ENCODE data around the gene OR51G2. TPM values are rescaled to one million over a fixed set of nuclear protein-coding genes. Genes with fewer than 3 reads are reported as not detected.

OR51G2 gene
- total and polyA plus RNA-seq, 12 donors = not detected

DNA sequence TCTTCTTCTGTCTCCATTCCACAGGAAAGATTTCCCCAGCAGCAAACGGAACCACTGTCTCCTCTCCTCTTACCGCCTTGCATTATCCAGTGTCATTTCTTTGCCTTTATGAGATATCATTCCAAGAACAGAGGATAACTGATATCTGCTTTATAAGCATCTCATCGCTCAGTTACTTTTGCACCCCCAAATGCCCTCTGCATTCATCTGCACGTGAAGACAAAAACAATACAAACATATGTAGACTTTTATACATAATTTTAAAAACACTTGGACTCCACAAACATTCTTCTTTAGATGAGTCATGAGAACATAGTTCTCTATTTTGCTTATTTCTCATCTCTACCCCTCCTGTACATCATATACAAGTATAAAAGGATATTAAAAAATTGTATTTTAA, 38.0 kb downstream of the OR51G2 start:
- no peaks in the 10 kb centered on the region for H3K9me3 ChIP-seq (replicated peaks in 1 of 3)
- intact Hi-C loops (cut with DNase I) = no loop called here
- 65 to 72% (median 67%) methylated on average over 4 of the region's 4 CpGs for WGBS, 4 donors

DNA sequence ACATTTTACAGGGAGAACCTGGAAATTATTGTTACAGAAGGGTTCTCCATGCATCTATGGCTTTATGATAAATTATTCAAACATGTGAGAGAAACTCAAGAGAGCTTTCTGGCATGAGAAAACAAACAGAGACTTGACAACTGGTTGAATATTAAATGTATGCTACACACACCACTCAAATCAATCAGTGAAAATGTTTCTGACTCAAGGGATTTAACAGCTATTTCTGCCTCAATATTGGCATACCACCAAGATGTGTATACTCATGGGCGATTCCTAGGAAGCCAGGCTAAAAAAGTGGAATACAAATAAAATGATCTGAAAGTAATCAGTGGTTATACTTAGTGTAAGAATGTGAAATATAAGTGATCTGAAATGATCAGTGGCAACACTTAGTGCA, 53.3 kb downstream of the OR51G2 start:
- H3K9me3 ChIP-seq (replicated peaks in 1 of 3) = no peaks in the 10 kb centered on the region
- no peaks in the 10 kb centered on the region for H3K4me1 ChIP-seq (replicated peaks in 1 of 2)
- H3K27me3 ChIP-seq = no peaks in the 10 kb centered on the region
- DNase-seq = no peak
- 42 to 54% (median 45%) methylated on average over 1 of the region's 1 CpG for WGBS, 4 donors
- no peaks in the 10 kb centered on the region for H3K36me3 ChIP-seq (replicated peaks in 1 of 2)
- H3K4me3 ChIP-seq = no peak overlapping the region
- intact Hi-C loops (cut with DNase I) = no loop called here
- TF ChIP-seq CTCF (IDR thresholded peaks at IDR 0.05) (no peak), POLR2A (IDR thresholded peaks at IDR 0.05) (no peak)
- H3K27ac ChIP-seq = no peak overlapping the region

More for the DNA sequence above, 38.0 kb downstream of the OR51G2 start:
- Histone ChIP-seq H3K27me3 (no peaks in the 10 kb centered on the region), H3K4me3 (no peak overlapping the region), H3K36me3 (replicated peaks in 1 of 2) (no peaks in the 10 kb centered on the region), H3K4me1 (replicated peaks in 1 of 2) (no peaks in the 10 kb centered on the region), H3K27ac (no peak overlapping the region)
- TF ChIP-seq CTCF (IDR thresholded peaks at IDR 0.05) = no peak
- TF ChIP-seq POLR2A (IDR thresholded peaks at IDR 0.05) = no peak
- no peak for DNase-seq

- 76 to 79% (median 77%) methylated on average over 4 of the region's 4 CpGs for WGBS, 4 donors
- Histone ChIP-seq H3K9me3 (replicated peaks in 1 of 3) (no peaks in the 10 kb centered on the region), H3K27me3 (no peaks in the 10 kb centered on the region), H3K4me1 (replicated peaks in 1 of 2) (no peaks in the 10 kb centered on the region), H3K27ac (no peak overlapping the region), H3K36me3 (replicated peaks in 1 of 2) (no peaks in the 10 kb centered on the region), H3K4me3 (no peak overlapping the region)
- DNase-seq = no peak
- intact Hi-C loops (cut with DNase I) = no loop called here
- TF ChIP-seq POLR2A (IDR thresholded peaks at IDR 0.05) (no peak), CTCF (IDR thresholded peaks at IDR 0.05) (no peak)
Observed at GRCh38 chr11:4863876-4864275, 55.3 kb downstream of the OR51G2 start.

Other genes with a start within 250 kb of the OR51G2 start
- gene OR51E2, start 221.5 kb downstream of the OR51G2 start, total RNA-seq = not detected
- gene OR51E2, start 221.5 kb downstream of the OR51G2 start, polyA plus RNA-seq = under 1 TPM in 1 of 3 donors, not detected in 2; 0.10 TPM
- gene MMP26, start 214.6 kb downstream of the OR51G2 start, total RNA-seq = not detected
- not detected for gene MMP26, start 214.6 kb downstream of the OR51G2 start, polyA plus RNA-seq
- not detected for gene OR51F1, start 149.4 kb downstream of the OR51G2 start, total RNA-seq
- not detected for gene OR51F1, start 149.4 kb downstream of the OR51G2 start, polyA plus RNA-seq
- gene OR52R1, start 115.0 kb downstream of the OR51G2 start, total RNA-seq = not detected
- not detected for gene OR52R1, start 115.0 kb downstream of the OR51G2 start, polyA plus RNA-seq
- not detected for gene OR51F2, start 98.0 kb downstream of the OR51G2 start, total RNA-seq
- not detected for gene OR51F2, start 98.0 kb downstream of the OR51G2 start, polyA plus RNA-seq
- gene OR51S1, start 70.1 kb downstream of the OR51G2 start, total RNA-seq = not detected
- not detected for gene OR51S1, start 70.1 kb downstream of the OR51G2 start, polyA plus RNA-seq
- gene OR51T1, start 37.5 kb downstream of the OR51G2 start, total RNA-seq = not detected
- not detected for gene OR51T1, start 37.5 kb downstream of the OR51G2 start, polyA plus RNA-seq
- gene OR51A7, start 15.6 kb downstream of the OR51G2 start, total RNA-seq = not detected
- gene OR51A7, start 15.6 kb downstream of the OR51G2 start, polyA plus RNA-seq = not detected
- gene OR51G1, start 5.0 kb upstream of the OR51G2 start, total RNA-seq = not detected
- gene OR51G1, start 5.0 kb upstream of the OR51G2 start, polyA plus RNA-seq = not detected
- gene OR51A4, start 28.3 kb upstream of the OR51G2 start, total RNA-seq = not detected
- gene OR51A4, start 28.3 kb upstream of the OR51G2 start, polyA plus RNA-seq = not detected
- not detected for gene OR51A2, start 36.4 kb upstream of the OR51G2 start, total RNA-seq
- gene OR51A2, start 36.4 kb upstream of the OR51G2 start, polyA plus RNA-seq = not detected
- not detected for gene OR51L1, start 75.5 kb upstream of the OR51G2 start, total RNA-seq
- gene OR51L1, start 75.5 kb upstream of the OR51G2 start, polyA plus RNA-seq = not detected
- gene OR52J3, start 127.2 kb upstream of the OR51G2 start, total RNA-seq = not detected
- not detected for gene OR52J3, start 127.2 kb upstream of the OR51G2 start, polyA plus RNA-seq
- gene OR52E2, start 140.3 kb upstream of the OR51G2 start, total RNA-seq = not detected
- gene OR52E2, start 140.3 kb upstream of the OR51G2 start, polyA plus RNA-seq = not detected
- gene OR52E1, start 150.2 kb upstream of the OR51G2 start, total RNA-seq = not detected
- not detected for gene OR52E1, start 150.2 kb upstream of the OR51G2 start, polyA plus RNA-seq
- gene OR52A5, start 219.0 kb upstream of the OR51G2 start, total RNA-seq = not detected
- gene OR52A5, start 219.0 kb upstream of the OR51G2 start, polyA plus RNA-seq = not detected
- not detected for gene OR52A1, start 235.4 kb upstream of the OR51G2 start, total RNA-seq
- gene OR52A1, start 235.4 kb upstream of the OR51G2 start, polyA plus RNA-seq = not detected

Measured in adrenal gland (tissue), 12 donors.